Uterus (tissue), 4 donors: ENCODE measurements around the gene OASL. TPM values are rescaled to one million over a fixed set of nuclear protein-coding genes. Genes with fewer than 3 reads are reported as not detected.
"Not testable (repeated sequence)": the region's sequence is repeated elsewhere in the genome, so short reads cannot be mapped to it uniquely, and the experiment has no call there.

Source experiments
- DNase-seq, 2 donors: peaks; one replicate each; pipeline ENCODE4 v3.0.0-alpha.2; 2019 to 2020
- H3K27ac ChIP-seq, 2 donors: fragments of 200-600 bp; sonication (generic); 1 replicate in 1 of 2; 2 replicates in 1 of 2; pipeline ENCODE4 v1.5.1; 2016 to 2018
- H3K27me3 ChIP-seq, 2 donors: fragments of 200-600 bp; sonication (generic); one replicate each; pipeline ENCODE4 v1.5.1; 2018 to 2019; ENCODE audit warnings: control low read depth in 1 of 2
- H3K36me3 ChIP-seq, 2 donors: fragments of 200-600 bp; sonication (generic); one replicate each; pipeline ENCODE4 v1.5.1; 2019; ENCODE audit warnings: control low read depth in 1 of 2
- H3K4me1 ChIP-seq, 2 donors: fragments of 200-600 bp; sonication (generic); one replicate each; pipeline ENCODE4 v1.5.1; 2018 to 2019; ENCODE audit warnings: control low read depth in 1 of 2
- H3K4me3 ChIP-seq, 2 donors: fragments of 200-600 bp; sonication (generic); 1 replicate in 1 of 2; 2 replicates in 1 of 2; pipeline ENCODE4 v1.5.1; 2018 to 2019; ENCODE audit warnings: mild to moderate bottlenecking in 1 of 2
- H3K9me3 ChIP-seq, 2 donors: fragments of 200-600 bp; sonication (generic); one replicate each; pipeline ENCODE4 v1.5.1; 2019; ENCODE audit warnings: control low read depth in 1 of 2
- CTCF ChIP-seq, 4 experiments: fragments of 200-600 bp in 2 of 4; fragments of 450-650 bp in 2 of 4; sonication (generic) in 2 of 4; IDR thresholded peaks; one replicate each; pipeline ENCODE4 v1.5.1; 2016 to 2019; ENCODE audit warnings: antibody characterized with exemption in 4 of 4, mild to moderate bottlenecking in 2 of 4, moderate library complexity in 1 of 4
- POLR2A ChIP-seq, 2 donors: fragments of 450-650 bp; IDR thresholded peaks; one replicate each; pipeline ENCODE4 v1.6.1; 2016; ENCODE audit warnings: antibody characterized with exemption in 2 of 2, mild to moderate bottlenecking in 1 of 2, moderate library complexity in 1 of 2
- intact Hi-C: fragments of 100-400 bp; cut with DNase I; formaldehyde crosslinking; loops from one replicate; pipeline ENCODE4 v1.15.1; 2023; ENCODE audit warnings: low total_unique reads
- total RNA-seq, 4 donors: library from RNA; depleted of rRNA in 3 of 4; stranded (reverse); fragments of >200 nt in 3 of 4; gene quantifications; one replicate each; pipeline versions ENCODE4 v1.1.0 to v1.2.4, GENCODE V29; 2014 to 2023
- donor health status: DM: yes; HTN: yes; CAD: no.

The OASL gene
- total RNA-seq, 4 donors from 2014 or later: 0.35 to 0.82 TPM; not detected in 2

- Histone ChIP-seq H3K27me3 (no peaks in the 10 kb centered on the region), H3K9me3 (no peaks in the 10 kb centered on the region), H3K36me3 (no peaks in the 10 kb centered on the region), H3K4me1 (no peaks in the 10 kb centered on the region), H3K27ac (no peak overlapping the region), H3K4me3 (no peak overlapping the region)
- no peak for TF ChIP-seq POLR2A (IDR thresholded peaks at IDR 0.05)
- TF ChIP-seq CTCF (IDR thresholded peaks at IDR 0.05): no peak
- intact Hi-C loops: no loop called here
- no peak for DNase-seq
Measured at GRCh38 chr12:121085506-121086353, 46.7 kb upstream of the OASL start.

- TF ChIP-seq POLR2A (IDR thresholded peaks at IDR 0.05) (no peak), CTCF (IDR thresholded peaks at IDR 0.05) (no peak)
- no peak for DNase-seq
- Histone ChIP-seq H3K36me3 (no peaks in the 10 kb centered on the region), H3K4me3 (no peak overlapping the region), H3K27ac (no peak overlapping the region), H3K27me3 (no peaks in the 10 kb centered on the region), H3K4me1 (no peaks in the 10 kb centered on the region), H3K9me3 (no peaks in the 10 kb centered on the region)
- intact Hi-C loops: no loop called here
Measured at GRCh38 chr12:121085069-121085468, 46.0 kb upstream of the OASL start.

GRCh38 chr12:121084229-121084628 lies 45.2 kb upstream of the OASL start:
- Histone ChIP-seq H3K27ac (no peak overlapping the region), H3K27me3 (no peaks in the 10 kb centered on the region), H3K4me1 (no peaks in the 10 kb centered on the region), H3K36me3 (no peaks in the 10 kb centered on the region), H3K9me3 (no peaks in the 10 kb centered on the region), H3K4me3 (no peak overlapping the region)
- DNase-seq: no peak
- TF ChIP-seq CTCF (IDR thresholded peaks at IDR 0.05): no peak
- no peak for TF ChIP-seq POLR2A (IDR thresholded peaks at IDR 0.05)
- intact Hi-C loops: no loop called here

GRCh38 chr12:121080909-121081308 lies 41.9 kb upstream of the OASL start:
- no peaks in the 10 kb centered on the region for H3K4me1 ChIP-seq
- DNase-seq: no peak
- TF ChIP-seq CTCF (IDR thresholded peaks at IDR 0.05): no peak
- TF ChIP-seq POLR2A (IDR thresholded peaks at IDR 0.05): no peak
- no peaks in the 10 kb centered on the region for H3K9me3 ChIP-seq
- no peaks in the 10 kb centered on the region for H3K36me3 ChIP-seq
- H3K27ac ChIP-seq: no peak overlapping the region
- no peak overlapping the region for H3K4me3 ChIP-seq
- no peaks in the 10 kb centered on the region for H3K27me3 ChIP-seq
- intact Hi-C loops: no loop called here

GRCh38 chr12:121079736-121080272 lies 40.8 kb upstream of the OASL start:
- TF ChIP-seq POLR2A (IDR thresholded peaks at IDR 0.05) (no peak), CTCF (IDR thresholded peaks at IDR 0.05) (no peak)
- Histone ChIP-seq H3K27me3 (no peaks in the 10 kb centered on the region), H3K27ac (no peak overlapping the region), H3K36me3 (no peaks in the 10 kb centered on the region), H3K9me3 (no peaks in the 10 kb centered on the region), H3K4me1 (no peaks in the 10 kb centered on the region), H3K4me3 (no peak overlapping the region)
- no peak for DNase-seq
- intact Hi-C loops: no loop called here

GRCh38 chr12:121077440-121077839 lies 38.4 kb upstream of the OASL start:
- DNase-seq, H3K27ac ChIP-seq, H3K27me3 ChIP-seq, H3K4me1 ChIP-seq, H3K9me3 ChIP-seq, H3K36me3 ChIP-seq, intact Hi-C loops, H3K4me3 ChIP-seq: not testable (repeated sequence)

GRCh38 chr12:121075911-121076310 lies 36.9 kb upstream of the OASL start:
- H3K27me3 ChIP-seq, intact Hi-C loops, H3K36me3 ChIP-seq, H3K27ac ChIP-seq, H3K4me3 ChIP-seq, DNase-seq, H3K4me1 ChIP-seq, H3K9me3 ChIP-seq: not testable (repeated sequence)
